Endothelial cell (in vitro differentiated cells): ENCODE data around the gene TGOLN2. TPM values are rescaled to one million over a fixed set of nuclear protein-coding genes. Genes with fewer than 3 reads are reported as not detected.

Experiments used
- DNase-seq: peaks from one replicate; pipeline ENCODE4 v3.0.0; 2021; ENCODE audit warnings: low spot score
- H3K27ac Mint-ChIP-seq: one replicate; pipeline ENCODE4 v1.8.0; 2021; ENCODE audit warnings: mixed read lengths, inconsistent platforms; ENCODE audit not compliant: unreplicated experiment
- H3K27me3 Mint-ChIP-seq: one replicate; pipeline ENCODE4 v1.8.0; 2021; ENCODE audit warnings: mild to moderate bottlenecking, moderate library complexity, mixed read lengths, inconsistent platforms; ENCODE audit not compliant: unreplicated experiment
- H3K36me3 Mint-ChIP-seq: one replicate; pipeline ENCODE4 v1.8.0; 2021; ENCODE audit warnings: mild to moderate bottlenecking, low read depth, mixed read lengths, inconsistent platforms; ENCODE audit not compliant: unreplicated experiment
- H3K4me1 Mint-ChIP-seq: one replicate; pipeline ENCODE4 v1.8.0; 2021; ENCODE audit warnings: mild to moderate bottlenecking, mixed read lengths, inconsistent platforms; ENCODE audit not compliant: unreplicated experiment
- H3K4me3 Mint-ChIP-seq: one replicate; pipeline ENCODE4 v1.8.0; 2021; ENCODE audit warnings: mild to moderate bottlenecking, mixed read lengths, inconsistent platforms; ENCODE audit not compliant: unreplicated experiment
- H3K9me3 Mint-ChIP-seq: one replicate; pipeline ENCODE4 v1.8.0; 2021; ENCODE audit warnings: mixed read lengths, inconsistent platforms; ENCODE audit not compliant: unreplicated experiment
- total RNA-seq: library from RNA; stranded (reverse); fragmentation: NEBNext Ultra II Directional; extraction: Animal tissue kit (Norgen Biotek cat#: 25700); gene quantifications from one replicate; pipeline ENCODE4 v1.2.1, GENCODE V29; 2021; ENCODE audit not compliant: unreplicated experiment
- TF ChIP-seq, protein P1 (sequence below): fragments of 200-600 bp; sonication (generic); IDR thresholded peaks from one replicate; pipeline ENCODE4 v1.5.0; 2021; ENCODE audit warnings: antibody characterized with exemption; ENCODE audit not compliant: unreplicated experiment

Gene TGOLN2
- total RNA-seq, 1 donor from 2014 or later: 83.1 TPM

- Mint-ChIP-seq H3K9me3 (no peaks in the 10 kb centered on the region), H3K4me3 (no peak overlapping the region), H3K27me3 (peaks cover 15% of the 10 kb centered on the region), H3K27ac (no peak overlapping the region), H3K4me1 (peaks cover 14% of the 10 kb centered on the region), H3K36me3 (peaks cover 31% of the 10 kb centered on the region)
- no peak for DNase-seq
- TF ChIP-seq, protein P1, sequence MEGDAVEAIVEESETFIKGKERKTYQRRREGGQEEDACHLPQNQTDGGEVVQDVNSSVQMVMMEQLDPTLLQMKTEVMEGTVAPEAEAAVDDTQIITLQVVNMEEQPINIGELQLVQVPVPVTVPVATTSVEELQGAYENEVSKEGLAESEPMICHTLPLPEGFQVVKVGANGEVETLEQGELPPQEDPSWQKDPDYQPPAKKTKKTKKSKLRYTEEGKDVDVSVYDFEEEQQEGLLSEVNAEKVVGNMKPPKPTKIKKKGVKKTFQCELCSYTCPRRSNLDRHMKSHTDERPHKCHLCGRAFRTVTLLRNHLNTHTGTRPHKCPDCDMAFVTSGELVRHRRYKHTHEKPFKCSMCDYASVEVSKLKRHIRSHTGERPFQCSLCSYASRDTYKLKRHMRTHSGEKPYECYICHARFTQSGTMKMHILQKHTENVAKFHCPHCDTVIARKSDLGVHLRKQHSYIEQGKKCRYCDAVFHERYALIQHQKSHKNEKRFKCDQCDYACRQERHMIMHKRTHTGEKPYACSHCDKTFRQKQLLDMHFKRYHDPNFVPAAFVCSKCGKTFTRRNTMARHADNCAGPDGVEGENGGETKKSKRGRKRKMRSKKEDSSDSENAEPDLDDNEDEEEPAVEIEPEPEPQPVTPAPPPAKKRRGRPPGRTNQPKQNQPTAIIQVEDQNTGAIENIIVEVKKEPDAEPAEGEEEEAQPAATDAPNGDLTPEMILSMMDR: no peak
Measured at GRCh38 chr2:85314884-85315242, 12.9 kb downstream of the TGOLN2 start.

- no peak overlapping the region for H3K4me3 Mint-ChIP-seq
- H3K27ac Mint-ChIP-seq: no peak overlapping the region
- peaks cover 18% of the 10 kb centered on the region for H3K27me3 Mint-ChIP-seq
- peaks cover 31% of the 10 kb centered on the region for H3K36me3 Mint-ChIP-seq
- TF ChIP-seq, protein P1: no peak
- H3K9me3 Mint-ChIP-seq: no peaks in the 10 kb centered on the region
- peaks cover 23% of the 10 kb centered on the region for H3K4me1 Mint-ChIP-seq
- no peak for DNase-seq
Measured at GRCh38 chr2:85312404-85312803, 15.4 kb downstream of the TGOLN2 start.

GRCh38 chr2:85310330-85310729, 17.5 kb downstream of the TGOLN2 start:
- peak overlapping the region; percentile 76 for H3K27ac Mint-ChIP-seq
- peak overlapping the region; percentile 27 for H3K4me3 Mint-ChIP-seq
- peaks cover 37% of the 10 kb centered on the region for H3K36me3 Mint-ChIP-seq
- no peaks in the 10 kb centered on the region for H3K9me3 Mint-ChIP-seq
- H3K27me3 Mint-ChIP-seq: peaks cover 24% of the 10 kb centered on the region
- TF ChIP-seq, protein P1: no peak
- peaks cover 34% of the 10 kb centered on the region for H3K4me1 Mint-ChIP-seq
- DNase-seq: no peak

DNA sequence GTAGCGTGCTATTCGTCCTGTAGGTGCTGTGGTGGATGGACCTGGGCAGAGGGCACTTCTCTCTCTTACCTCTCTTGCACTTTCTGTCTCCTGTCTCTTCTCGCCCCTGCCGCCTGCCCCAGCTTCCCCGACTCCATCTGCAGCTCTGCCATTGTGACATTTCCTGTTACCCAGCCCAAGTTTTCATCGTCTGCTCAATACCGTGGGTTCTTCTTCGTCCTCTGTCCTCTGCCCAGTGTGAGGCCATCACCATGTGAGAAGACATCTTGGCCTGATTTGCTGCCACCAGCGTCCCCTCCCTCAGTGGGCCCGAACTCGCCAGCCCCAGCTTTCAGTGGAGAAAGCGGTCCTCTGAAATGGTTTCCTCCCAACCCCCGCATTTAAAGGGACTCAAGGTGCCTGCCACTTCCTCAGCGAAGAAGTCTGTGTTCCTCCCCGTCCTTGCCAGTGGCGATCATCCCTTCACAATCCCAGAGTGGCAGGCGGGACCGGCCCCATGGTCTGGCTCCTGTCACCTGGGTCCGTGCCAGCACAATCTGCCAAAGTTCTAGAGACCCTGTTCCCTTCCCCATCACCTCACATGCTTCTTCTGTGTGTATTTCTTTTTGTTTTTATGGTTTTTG, 18.0 kb downstream of the TGOLN2 start:
- H3K27me3 Mint-ChIP-seq: peaks cover 24% of the 10 kb centered on the region
- H3K9me3 Mint-ChIP-seq: no peaks in the 10 kb centered on the region
- peaks cover 39% of the 10 kb centered on the region for H3K36me3 Mint-ChIP-seq
- peak overlapping the region; percentile 27 for H3K4me3 Mint-ChIP-seq
- peaks cover 35% of the 10 kb centered on the region for H3K4me1 Mint-ChIP-seq
- no peak for DNase-seq
- TF ChIP-seq, protein P1: no peak
- H3K27ac Mint-ChIP-seq: peak overlapping the region; percentile 76

GRCh38 chr2:85308896-85309555, 18.8 kb downstream of the TGOLN2 start:
- peaks cover 31% of the 10 kb centered on the region for H3K27me3 Mint-ChIP-seq
- peaks cover 41% of the 10 kb centered on the region for H3K4me1 Mint-ChIP-seq
- peak overlapping the region; percentile 59 for H3K4me3 Mint-ChIP-seq
- peak overlapping the region; percentile 76 for H3K27ac Mint-ChIP-seq
- TF ChIP-seq, protein P1: no peak
- no peak for DNase-seq
- peaks cover 43% of the 10 kb centered on the region for H3K36me3 Mint-ChIP-seq
- no peaks in the 10 kb centered on the region for H3K9me3 Mint-ChIP-seq
